Type B pancreatic cell (in vitro differentiated cells): Measurements from ENCODE around the gene DDX1. TPM values are rescaled to one million over a fixed set of nuclear protein-coding genes. Genes with fewer than 3 reads are reported as not detected.

ENCODE experiments used
- DNase-seq: peaks from one replicate; pipeline ENCODE4 v3.0.0; 2021; ENCODE audit warnings: mixed read lengths; ENCODE audit not compliant: unreplicated experiment; ENCODE audit errors: extremely low spot score
- H3K27ac Mint-ChIP-seq: 2 replicates; pipeline ENCODE4 v1.8.0; 2021; ENCODE audit warnings: mild to moderate bottlenecking, mixed read lengths
- H3K27me3 Mint-ChIP-seq: 2 replicates; pipeline ENCODE4 v1.8.0; 2021; ENCODE audit warnings: mixed read lengths
- H3K36me3 Mint-ChIP-seq: 2 replicates; pipeline ENCODE4 v1.8.0; 2021; ENCODE audit warnings: mixed read lengths
- H3K4me1 Mint-ChIP-seq: one replicate; pipeline ENCODE4 v1.8.0; 2021; ENCODE audit warnings: mixed read lengths; ENCODE audit not compliant: unreplicated experiment
- H3K4me3 Mint-ChIP-seq: 2 replicates; pipeline ENCODE4 v1.8.0; 2021; ENCODE audit warnings: mild to moderate bottlenecking, mixed read lengths
- H3K9me3 Mint-ChIP-seq: 2 replicates; pipeline ENCODE4 v1.8.0; 2021; ENCODE audit warnings: mixed read lengths
- CTCF ChIP-seq: fragments of 200-600 bp; sonication (generic); conservative IDR thresholded peaks from 2 replicates; pipeline ENCODE4 v1.5.0; 2021; ENCODE audit warnings: antibody characterized with exemption, mild to moderate bottlenecking
- total RNA-seq: library from RNA; stranded (reverse); gene quantifications from 2 replicates; pipeline ENCODE4 v1.2.1, GENCODE V29; 2021; ENCODE audit warnings: low replicate concordance

DDX1 gene
- total RNA-seq, 1 donor from 2014 or later, result 111 TPM

DNA sequence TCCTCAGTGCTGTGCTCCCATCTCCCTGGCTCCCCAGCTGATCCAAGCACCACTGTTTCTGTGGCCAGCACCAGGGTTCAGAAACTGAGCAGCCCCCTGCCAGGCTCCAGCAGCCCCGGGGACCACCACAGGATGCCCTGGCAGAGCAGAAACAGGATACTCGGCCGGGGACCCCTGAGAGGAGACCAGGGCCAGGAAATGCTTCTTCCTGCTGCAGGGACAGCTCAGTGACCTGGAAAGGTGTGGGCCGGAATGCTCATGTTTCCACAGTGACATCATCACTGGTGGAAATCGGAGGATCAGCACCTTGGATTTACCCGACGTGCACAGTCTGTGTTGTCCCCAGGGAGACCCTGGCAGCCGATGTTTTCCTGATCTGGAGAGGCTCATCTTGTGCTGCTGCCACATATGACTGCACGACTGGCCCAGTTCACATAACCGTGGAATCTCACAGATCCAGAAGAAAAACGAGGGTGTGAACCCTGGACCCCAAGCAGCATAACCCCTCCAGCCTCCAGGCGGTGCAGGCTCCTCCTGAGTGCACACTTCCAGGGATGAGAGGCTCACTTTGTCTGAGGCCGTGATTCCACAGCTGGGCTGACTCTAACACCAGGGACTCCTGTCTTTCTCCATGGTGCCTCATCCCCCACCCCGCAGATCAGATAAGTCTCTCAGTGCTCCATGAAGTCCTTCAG is 58.0 kb downstream of the DDX1 start:
- H3K27ac Mint-ChIP-seq, result no peak overlapping the region
- no peaks in the 10 kb centered on the region for H3K9me3 Mint-ChIP-seq
- peaks cover 4% of the 10 kb centered on the region for H3K27me3 Mint-ChIP-seq
- no peak for TF ChIP-seq CTCF
- DNase-seq, result no peak
- H3K4me1 Mint-ChIP-seq, result peaks cover 29% of the 10 kb centered on the region
- H3K4me3 Mint-ChIP-seq, result no peak overlapping the region
- peaks cover 3% of the 10 kb centered on the region for H3K36me3 Mint-ChIP-seq

DNA sequence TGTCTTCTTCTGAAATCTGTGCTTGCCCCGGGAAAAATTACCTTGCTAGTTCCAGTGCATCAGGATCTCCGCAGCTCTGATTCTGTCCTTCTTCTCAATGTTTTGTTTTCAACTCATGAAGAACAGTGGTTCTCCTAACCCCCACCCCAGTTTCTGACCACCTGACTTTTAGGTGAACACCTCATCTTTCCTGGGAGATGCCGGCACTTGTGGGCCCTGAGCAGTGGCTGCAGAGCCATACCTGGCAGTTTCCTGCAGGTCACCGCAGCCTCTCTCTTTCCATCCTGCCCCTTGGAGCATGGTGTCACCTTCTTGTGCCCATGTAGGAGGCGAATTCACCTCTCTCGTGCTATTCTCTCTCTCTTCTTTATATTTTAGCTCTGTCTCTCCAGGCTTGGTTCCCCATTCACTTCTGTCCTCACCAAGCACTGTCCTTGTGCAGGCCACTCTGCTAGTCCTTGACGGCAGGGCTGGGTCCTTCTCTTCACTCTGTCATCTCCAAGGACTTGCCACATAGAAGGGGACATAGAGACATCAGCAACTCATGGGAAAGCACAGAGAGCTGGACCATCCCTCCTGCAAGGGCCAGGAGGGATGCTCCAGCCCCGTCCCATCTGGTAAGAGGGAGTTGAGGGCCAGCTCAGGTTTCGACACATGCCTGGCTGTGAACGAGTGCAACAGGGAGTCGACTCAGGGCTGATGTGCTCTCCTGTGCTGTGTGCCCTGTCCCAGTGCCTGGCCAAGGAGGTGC is 59.1 kb downstream of the DDX1 start:
- no peak for TF ChIP-seq CTCF
- H3K36me3 Mint-ChIP-seq, result no peaks in the 10 kb centered on the region
- no peak for DNase-seq
- no peaks in the 10 kb centered on the region for H3K9me3 Mint-ChIP-seq
- peaks cover 11% of the 10 kb centered on the region for H3K27me3 Mint-ChIP-seq
- no peak overlapping the region for H3K27ac Mint-ChIP-seq
- peaks cover 37% of the 10 kb centered on the region for H3K4me1 Mint-ChIP-seq
- no peak overlapping the region for H3K4me3 Mint-ChIP-seq

GRCh38 chr2:15651367-15651727 is 59.7 kb downstream of the DDX1 start:
- H3K27ac Mint-ChIP-seq, result no peak overlapping the region
- no peaks in the 10 kb centered on the region for H3K36me3 Mint-ChIP-seq
- peaks cover 11% of the 10 kb centered on the region for H3K27me3 Mint-ChIP-seq
- no peak overlapping the region for H3K4me3 Mint-ChIP-seq
- peaks cover 41% of the 10 kb centered on the region for H3K4me1 Mint-ChIP-seq
- no peak for TF ChIP-seq CTCF
- no peaks in the 10 kb centered on the region for H3K9me3 Mint-ChIP-seq
- no peak for DNase-seq

DNA sequence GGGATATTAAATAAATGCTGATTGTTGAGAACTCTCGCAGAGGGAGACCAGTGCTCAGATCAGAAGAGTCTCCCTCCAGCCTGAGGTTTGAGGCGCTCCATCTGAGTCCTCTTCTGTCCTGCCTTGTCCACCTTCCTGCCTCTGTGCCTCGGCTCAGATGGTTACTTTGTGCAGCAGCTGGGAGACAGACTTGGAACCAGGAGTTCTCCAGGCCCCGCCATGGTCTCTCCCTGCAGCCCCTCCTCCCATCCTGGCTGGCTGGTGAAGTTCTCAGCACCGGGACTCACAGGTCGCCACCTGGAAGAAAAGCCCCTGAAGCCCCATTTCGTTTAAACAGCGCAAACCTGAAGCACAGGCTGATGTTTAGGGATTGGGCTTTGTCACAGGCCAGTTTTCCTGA is 60.6 kb downstream of the DDX1 start:
- Mint-ChIP-seq H3K36me3 (no peaks in the 10 kb centered on the region), H3K4me1 (peaks cover 42% of the 10 kb centered on the region), H3K27ac (no peak overlapping the region), H3K9me3 (no peaks in the 10 kb centered on the region), H3K27me3 (peaks cover 7% of the 10 kb centered on the region), H3K4me3 (no peak overlapping the region)
- TF ChIP-seq CTCF, result no peak
- DNase-seq, result no peak

- H3K36me3 Mint-ChIP-seq, result no peaks in the 10 kb centered on the region
- H3K27me3 Mint-ChIP-seq, result peaks cover 7% of the 10 kb centered on the region
- H3K27ac Mint-ChIP-seq, result no peak overlapping the region
- H3K9me3 Mint-ChIP-seq, result no peaks in the 10 kb centered on the region
- no peak for DNase-seq
- peaks cover 42% of the 10 kb centered on the region for H3K4me1 Mint-ChIP-seq
- no peak overlapping the region for H3K4me3 Mint-ChIP-seq
- TF ChIP-seq CTCF, result no peak
Observed at GRCh38 chr2:15652801-15653200, 61.1 kb downstream of the DDX1 start.
